ENCODE data around the gene ULK2. TPM values are rescaled to one million over a fixed set of nuclear protein-coding genes. Genes with fewer than 3 reads are reported as not detected.

ULK2 gene
- total RNA-seq, 1 experiment from 2014 or later = 5.1 TPM

DNA sequence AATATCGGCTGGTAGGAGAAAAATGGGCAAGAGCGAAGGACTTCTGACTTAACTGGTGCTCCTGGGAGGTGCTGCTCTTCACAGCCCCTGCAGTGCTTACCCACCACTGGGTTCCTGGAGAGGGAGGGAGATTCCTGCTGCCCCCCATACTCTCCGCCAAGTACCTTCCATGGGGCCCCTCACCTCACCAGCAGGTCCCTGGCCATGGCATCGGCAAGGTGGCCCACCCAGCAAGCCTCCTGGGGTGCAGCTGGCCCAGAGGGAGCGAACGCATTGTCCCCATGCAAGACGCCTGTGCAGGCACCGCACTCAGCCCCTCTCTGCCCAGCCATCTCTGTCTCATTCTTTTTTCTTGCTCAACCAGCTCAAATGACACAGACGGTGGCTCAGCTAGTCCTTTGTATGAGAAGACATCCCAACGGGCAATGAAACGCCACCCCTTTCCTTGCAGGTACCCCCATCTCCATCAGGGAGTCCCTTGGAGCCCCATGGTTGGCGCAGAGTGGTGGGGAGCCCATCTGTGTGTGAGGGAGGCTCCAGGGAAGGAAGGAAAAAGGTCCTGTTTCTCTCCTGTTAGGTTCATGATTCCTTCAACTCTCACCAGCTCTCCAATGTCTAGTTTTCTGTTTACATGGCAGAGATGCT is 110.1 kb downstream of the ULK2 start:
- DNase-seq (ENCODE audit: low spot score) (no peak), ATAC-seq (no peak)
- TF ChIP-seq, protein P1, sequence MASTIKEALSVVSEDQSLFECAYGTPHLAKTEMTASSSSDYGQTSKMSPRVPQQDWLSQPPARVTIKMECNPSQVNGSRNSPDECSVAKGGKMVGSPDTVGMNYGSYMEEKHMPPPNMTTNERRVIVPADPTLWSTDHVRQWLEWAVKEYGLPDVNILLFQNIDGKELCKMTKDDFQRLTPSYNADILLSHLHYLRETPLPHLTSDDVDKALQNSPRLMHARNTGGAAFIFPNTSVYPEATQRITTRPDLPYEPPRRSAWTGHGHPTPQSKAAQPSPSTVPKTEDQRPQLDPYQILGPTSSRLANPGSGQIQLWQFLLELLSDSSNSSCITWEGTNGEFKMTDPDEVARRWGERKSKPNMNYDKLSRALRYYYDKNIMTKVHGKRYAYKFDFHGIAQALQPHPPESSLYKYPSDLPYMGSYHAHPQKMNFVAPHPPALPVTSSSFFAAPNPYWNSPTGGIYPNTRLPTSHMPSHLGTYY (CRISPR knock-in tag; IDR thresholded peaks at IDR 0.05) = no peak
- TF ChIP-seq EMX1 (CRISPR knock-in tag; IDR thresholded peaks at IDR 0.05) = no peak
- TF ChIP-seq ZNF121 (CRISPR knock-in tag; IDR thresholded peaks at IDR 0.05) = no peak
- no peak for TF ChIP-seq OVOL2 (CRISPR knock-in tag; IDR thresholded peaks at IDR 0.05; ENCODE audit: borderline replicate concordance)
- TF ChIP-seq, protein P2, sequence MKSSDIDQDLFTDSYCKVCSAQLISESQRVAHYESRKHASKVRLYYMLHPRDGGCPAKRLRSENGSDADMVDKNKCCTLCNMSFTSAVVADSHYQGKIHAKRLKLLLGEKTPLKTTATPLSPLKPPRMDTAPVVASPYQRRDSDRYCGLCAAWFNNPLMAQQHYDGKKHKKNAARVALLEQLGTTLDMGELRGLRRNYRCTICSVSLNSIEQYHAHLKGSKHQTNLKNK (CRISPR knock-in tag; IDR thresholded peaks at IDR 0.05) = no peak
- no peak for TF ChIP-seq ATF1 (CRISPR knock-in tag; IDR thresholded peaks at IDR 0.05)
- no peak for TF ChIP-seq CREM (CRISPR knock-in tag; IDR thresholded peaks at IDR 0.05)
- TF ChIP-seq, protein P3, sequence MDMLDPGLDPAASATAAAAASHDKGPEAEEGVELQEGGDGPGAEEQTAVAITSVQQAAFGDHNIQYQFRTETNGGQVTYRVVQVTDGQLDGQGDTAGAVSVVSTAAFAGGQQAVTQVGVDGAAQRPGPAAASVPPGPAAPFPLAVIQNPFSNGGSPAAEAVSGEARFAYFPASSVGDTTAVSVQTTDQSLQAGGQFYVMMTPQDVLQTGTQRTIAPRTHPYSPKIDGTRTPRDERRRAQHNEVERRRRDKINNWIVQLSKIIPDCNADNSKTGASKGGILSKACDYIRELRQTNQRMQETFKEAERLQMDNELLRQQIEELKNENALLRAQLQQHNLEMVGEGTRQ (CRISPR knock-in tag; IDR thresholded peaks at IDR 0.05) = no peak
- TF ChIP-seq, protein P4, sequence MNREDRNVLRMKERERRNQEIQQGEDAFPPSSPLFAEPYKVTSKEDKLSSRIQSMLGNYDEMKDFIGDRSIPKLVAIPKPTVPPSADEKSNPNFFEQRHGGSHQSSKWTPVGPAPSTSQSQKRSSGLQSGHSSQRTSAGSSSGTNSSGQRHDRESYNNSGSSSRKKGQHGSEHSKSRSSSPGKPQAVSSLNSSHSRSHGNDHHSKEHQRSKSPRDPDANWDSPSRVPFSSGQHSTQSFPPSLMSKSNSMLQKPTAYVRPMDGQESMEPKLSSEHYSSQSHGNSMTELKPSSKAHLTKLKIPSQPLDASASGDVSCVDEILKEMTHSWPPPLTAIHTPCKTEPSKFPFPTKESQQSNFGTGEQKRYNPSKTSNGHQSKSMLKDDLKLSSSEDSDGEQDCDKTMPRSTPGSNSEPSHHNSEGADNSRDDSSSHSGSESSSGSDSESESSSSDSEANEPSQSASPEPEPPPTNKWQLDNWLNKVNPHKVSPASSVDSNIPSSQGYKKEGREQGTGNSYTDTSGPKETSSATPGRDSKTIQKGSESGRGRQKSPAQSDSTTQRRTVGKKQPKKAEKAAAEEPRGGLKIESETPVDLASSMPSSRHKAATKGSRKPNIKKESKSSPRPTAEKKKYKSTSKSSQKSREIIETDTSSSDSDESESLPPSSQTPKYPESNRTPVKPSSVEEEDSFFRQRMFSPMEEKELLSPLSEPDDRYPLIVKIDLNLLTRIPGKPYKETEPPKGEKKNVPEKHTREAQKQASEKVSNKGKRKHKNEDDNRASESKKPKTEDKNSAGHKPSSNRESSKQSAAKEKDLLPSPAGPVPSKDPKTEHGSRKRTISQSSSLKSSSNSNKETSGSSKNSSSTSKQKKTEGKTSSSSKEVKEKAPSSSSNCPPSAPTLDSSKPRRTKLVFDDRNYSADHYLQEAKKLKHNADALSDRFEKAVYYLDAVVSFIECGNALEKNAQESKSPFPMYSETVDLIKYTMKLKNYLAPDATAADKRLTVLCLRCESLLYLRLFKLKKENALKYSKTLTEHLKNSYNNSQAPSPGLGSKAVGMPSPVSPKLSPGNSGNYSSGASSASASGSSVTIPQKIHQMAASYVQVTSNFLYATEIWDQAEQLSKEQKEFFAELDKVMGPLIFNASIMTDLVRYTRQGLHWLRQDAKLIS (CRISPR knock-in tag; IDR thresholded peaks at IDR 0.05; ENCODE audit: borderline replicate concordance) = no peak
- no peak for TF ChIP-seq NR2C2 (CRISPR knock-in tag; IDR thresholded peaks at IDR 0.05)
- TF ChIP-seq ZNF138 (CRISPR knock-in tag; conservative IDR thresholded peaks at IDR 0.05) = no peak
- TF ChIP-seq NR3C1 (CRISPR knock-in tag; conservative IDR thresholded peaks at IDR 0.05; ENCODE audit: low read depth) = no peak
- no peak for TF ChIP-seq ZNF317 (CRISPR knock-in tag; IDR thresholded peaks at IDR 0.05; ENCODE audit: borderline replicate concordance, low read depth)
- no peak for TF ChIP-seq FOXK1 (CRISPR knock-in tag; IDR thresholded peaks at IDR 0.05)
- TF ChIP-seq, protein P5, sequence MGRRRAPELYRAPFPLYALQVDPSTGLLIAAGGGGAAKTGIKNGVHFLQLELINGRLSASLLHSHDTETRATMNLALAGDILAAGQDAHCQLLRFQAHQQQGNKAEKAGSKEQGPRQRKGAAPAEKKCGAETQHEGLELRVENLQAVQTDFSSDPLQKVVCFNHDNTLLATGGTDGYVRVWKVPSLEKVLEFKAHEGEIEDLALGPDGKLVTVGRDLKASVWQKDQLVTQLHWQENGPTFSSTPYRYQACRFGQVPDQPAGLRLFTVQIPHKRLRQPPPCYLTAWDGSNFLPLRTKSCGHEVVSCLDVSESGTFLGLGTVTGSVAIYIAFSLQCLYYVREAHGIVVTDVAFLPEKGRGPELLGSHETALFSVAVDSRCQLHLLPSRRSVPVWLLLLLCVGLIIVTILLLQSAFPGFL (CRISPR knock-in tag; IDR thresholded peaks at IDR 0.05; ENCODE audit: borderline replicate concordance) = no peak
- TF ChIP-seq, protein P6, sequence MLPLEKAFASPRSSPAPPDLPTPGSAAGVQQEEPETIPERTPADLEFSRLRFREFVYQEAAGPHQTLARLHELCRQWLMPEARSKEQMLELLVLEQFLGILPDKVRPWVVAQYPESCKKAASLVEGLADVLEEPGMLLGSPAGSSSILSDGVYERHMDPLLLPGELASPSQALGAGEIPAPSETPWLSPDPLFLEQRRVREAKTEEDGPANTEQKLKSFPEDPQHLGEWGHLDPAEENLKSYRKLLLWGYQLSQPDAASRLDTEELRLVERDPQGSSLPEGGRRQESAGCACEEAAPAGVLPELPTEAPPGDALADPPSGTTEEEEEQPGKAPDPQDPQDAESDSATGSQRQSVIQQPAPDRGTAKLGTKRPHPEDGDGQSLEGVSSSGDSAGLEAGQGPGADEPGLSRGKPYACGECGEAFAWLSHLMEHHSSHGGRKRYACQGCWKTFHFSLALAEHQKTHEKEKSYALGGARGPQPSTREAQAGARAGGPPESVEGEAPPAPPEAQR (CRISPR knock-in tag; IDR thresholded peaks at IDR 0.05) = no peak
- TF ChIP-seq, protein P7, sequence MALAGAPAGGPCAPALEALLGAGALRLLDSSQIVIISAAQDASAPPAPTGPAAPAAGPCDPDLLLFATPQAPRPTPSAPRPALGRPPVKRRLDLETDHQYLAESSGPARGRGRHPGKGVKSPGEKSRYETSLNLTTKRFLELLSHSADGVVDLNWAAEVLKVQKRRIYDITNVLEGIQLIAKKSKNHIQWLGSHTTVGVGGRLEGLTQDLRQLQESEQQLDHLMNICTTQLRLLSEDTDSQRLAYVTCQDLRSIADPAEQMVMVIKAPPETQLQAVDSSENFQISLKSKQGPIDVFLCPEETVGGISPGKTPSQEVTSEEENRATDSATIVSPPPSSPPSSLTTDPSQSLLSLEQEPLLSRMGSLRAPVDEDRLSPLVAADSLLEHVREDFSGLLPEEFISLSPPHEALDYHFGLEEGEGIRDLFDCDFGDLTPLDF (CRISPR knock-in tag; IDR thresholded peaks at IDR 0.05) = no peak
- Mint-ChIP-seq H3K9me3 (no peaks in the 10 kb centered on the region), H3K4me1 (peaks cover 7% of the 10 kb centered on the region), H3K27me3 (ENCODE audit: low read depth) (peaks cover 4% of the 10 kb centered on the region; the same call in 1 of the 2 replicates), H3K27ac (no peak overlapping the region), H3K36me3 (no peaks in the 10 kb centered on the region), H3K4me3 (no peak overlapping the region)
- ChIA-PET CTCF (interaction anchor here (1.4 to 2.3 kb wide), 2 partner anchors 9 to 13 kb away, joined by 4 to 14 read pairs; no protein-coding TSS in a partner anchor), POLR2A (no interaction called here)
